SK-N-SH (cell line): ENCODE results near the gene SWI5. TPM values are rescaled to one million over a fixed set of nuclear protein-coding genes. Genes with fewer than 3 reads are reported as not detected.

Experiments used
- CTCF ChIA-PET: fragments of 300-600, 350-600 bp; formaldehyde crosslinking; extraction: SDS; loops from one replicate; lab custom pipeline; 2021; lab: Yijun Ruan, JAX
- POLR2A ChIA-PET: fragments of 350-600 bp; sonication (Branson Sonifier 250); formaldehyde crosslinking; extraction: SDS; loops from one replicate; lab custom pipeline; 2020; ENCODE audit warnings: antibody characterized with exemption, inconsistent platforms; lab: Yijun Ruan, JAX
- DNase-seq: peaks from one replicate; pipeline ENCODE4 v3.0.0; 2012
- H2AFZ ChIP-seq: fragments of 200-600 bp; sonication (generic); 2 replicates; pipeline ENCODE4 v1.8.1; 2016; ENCODE audit warnings: antibody characterized with exemption, mild to moderate bottlenecking, low read depth
- H3F3A ChIP-seq: fragments of 200-600 bp; sonication (generic); replicated peaks from 2 replicates; pipeline ENCODE3; 2016; ENCODE audit warnings: antibody characterized with exemption, mild to moderate bottlenecking; ENCODE audit not compliant: insufficient read depth
- H3K27ac ChIP-seq, 2 experiments: fragments of 200-500 bp in 1 of 2; fragments of 200-600 bp in 1 of 2; sonication (Bioruptor generic) in 1 of 2; sonication (generic), shearing (Covaris generic) in 1 of 2; 2 replicates each; pipeline versions ENCODE4 v1.5.1 to v1.6.1; 2014 to 2016; ENCODE audit warnings: low read depth in 2 of 2, inconsistent platforms in 1 of 2, low read length in 1 of 2, mild to moderate bottlenecking in 1 of 2, mixed read lengths in 1 of 2
- H3K27me3 ChIP-seq: fragments of 200-600 bp; sonication (generic), shearing (Covaris generic); 2 replicates; pipeline ENCODE4 v1.6.1; 2016; ENCODE audit warnings: mixed run types; ENCODE audit not compliant: insufficient read depth
- H3K36me3 ChIP-seq, 2 experiments: fragments of 200-500 bp in 1 of 2; fragments of 200-600 bp in 1 of 2; sonication (Bioruptor generic) in 1 of 2; sonication (generic) in 1 of 2; replicated peaks in 1 of 2; 2 replicates each; pipeline versions ENCODE3 to v1.5.1; 2014 to 2016; ENCODE audit warnings: low read length in 1 of 2, mild to moderate bottlenecking in 1 of 2; ENCODE audit not compliant: insufficient read depth in 2 of 2, control insufficient read depth in 1 of 2
- H3K4me1 ChIP-seq, 2 experiments: fragments of 200-500 bp in 1 of 2; fragments of 200-600 bp in 1 of 2; sonication (Bioruptor generic) in 1 of 2; sonication (generic), shearing (Covaris generic) in 1 of 2; 2 replicates each; pipeline versions ENCODE4 v1.5.1 to v1.6.1; 2014 to 2016; ENCODE audit warnings: low read depth in 1 of 2, low read length in 1 of 2, mixed run types in 1 of 2; ENCODE audit not compliant: insufficient read depth in 2 of 2, control insufficient read depth in 1 of 2
- H3K4me2 ChIP-seq: fragments of 200-600 bp; sonication (generic), shearing (Covaris generic); 2 replicates; pipeline ENCODE4 v1.6.1; 2017; ENCODE audit warnings: mixed run types
- H3K4me3 ChIP-seq, 2 experiments: fragments of 200-500 bp in 1 of 2; fragments of 200-600 bp in 1 of 2; sonication (Bioruptor generic) in 1 of 2; sonication (generic), shearing (Covaris generic) in 1 of 2; 2 replicates each; pipeline versions ENCODE4 v1.5.1 to v1.8.1; 2014 to 2016; ENCODE audit warnings: low read depth in 2 of 2, inconsistent platforms in 1 of 2, low read length in 1 of 2, mild to moderate bottlenecking in 1 of 2, mixed read lengths in 1 of 2, moderate library complexity in 1 of 2
- H3K79me2 ChIP-seq: fragments of 200-600 bp; sonication (generic); 2 replicates; pipeline ENCODE4 v1.8.1; 2017; ENCODE audit warnings: mild to moderate bottlenecking; ENCODE audit not compliant: insufficient read depth
- H3K9ac ChIP-seq: fragments of 200-600 bp; sonication (generic); 2 replicates; pipeline ENCODE4 v1.6.1; 2017; ENCODE audit warnings: mixed run types
- H3K9me2 ChIP-seq: fragments of 200-600 bp; sonication (generic); 2 replicates; pipeline ENCODE4 v1.6.1; 2017; ENCODE audit warnings: mixed run types
- H3K9me3 ChIP-seq: fragments of 200-600 bp; sonication (generic); 2 replicates; pipeline ENCODE4 v1.6.1; 2017; ENCODE audit warnings: mixed run types, mild to moderate bottlenecking, moderate library complexity
- H4K20me1 ChIP-seq: fragments of 200-600 bp; sonication (generic); 2 replicates; pipeline ENCODE4 v1.6.1; 2017; ENCODE audit warnings: mild to moderate bottlenecking, mixed run types; ENCODE audit not compliant: insufficient read depth
- CHD2 ChIP-seq: fragments of 150-350 bp; IDR thresholded peaks from 2 replicates; pipeline ENCODE4 v1.6.1; 2018; ENCODE audit warnings: low read length; ENCODE audit not compliant: partially characterized antibody
- CTCF ChIP-seq: fragments of 200-600 bp; sonication (generic); IDR thresholded peaks from 2 replicates; pipeline ENCODE4 v1.6.1; 2017; ENCODE audit warnings: antibody characterized with exemption, mild to moderate bottlenecking, moderate library complexity
- FOSL2 ChIP-seq: IDR thresholded peaks from 2 replicates; pipeline ENCODE4 v1.4.0; 2012; ENCODE audit warnings: low read depth, mild to moderate bottlenecking, moderate library complexity, borderline replicate concordance
- FOXM1 ChIP-seq: IDR thresholded peaks from 2 replicates; pipeline ENCODE4 v1.4.0; 2012; ENCODE audit warnings: low read depth, mild to moderate bottlenecking
- GABPA ChIP-seq: IDR thresholded peaks from 2 replicates; pipeline ENCODE4 v1.4.0; 2012; ENCODE audit warnings: low read depth, mild to moderate bottlenecking
- GATA2 ChIP-seq: sonication (generic); formaldehyde crosslinking; IDR thresholded peaks from 2 replicates; pipeline ENCODE4 v1.5.0; 2020; ENCODE audit warnings: mild to moderate bottlenecking, missing genetic modification reagents
- MAX ChIP-seq: IDR thresholded peaks from 2 replicates; pipeline ENCODE4 v1.4.0; 2012; ENCODE audit warnings: low read depth
- MXI1 ChIP-seq: IDR thresholded peaks from 2 replicates; pipeline ENCODE4 v1.6.1; 2012; ENCODE audit warnings: mild to moderate bottlenecking, low read depth, low read length, improper control_type of control experiment
- NFIC ChIP-seq: IDR thresholded peaks from 2 replicates; pipeline ENCODE4 v1.4.0; 2012; ENCODE audit warnings: borderline replicate concordance
- NRF1 ChIP-seq: IDR thresholded peaks from 2 replicates; pipeline ENCODE4 v1.6.1; 2012; ENCODE audit warnings: low read depth, mild to moderate bottlenecking, low read length
- PBX3 ChIP-seq: IDR thresholded peaks from 2 replicates; pipeline ENCODE4; 2012
- RCOR1 ChIP-seq: fragments of 150-350 bp; IDR thresholded peaks from 2 replicates; pipeline ENCODE4 v1.6.1; 2017; ENCODE audit warnings: antibody characterized with exemption, low read length
- REST ChIP-seq: IDR thresholded peaks from 2 replicates; pipeline ENCODE4 v1.6.1; 2012; ENCODE audit warnings: mild to moderate bottlenecking, low read depth, low read length, moderate library complexity
- RFX5 ChIP-seq: IDR thresholded peaks from 2 replicates; pipeline ENCODE4 v1.6.1; 2012; ENCODE audit warnings: mild to moderate bottlenecking, improper control_type of control experiment, low read length
- SIN3A ChIP-seq: IDR thresholded peaks from 2 replicates; pipeline ENCODE4 v1.6.1; 2012; ENCODE audit warnings: low read depth, mild to moderate bottlenecking, low read length, moderate library complexity, borderline replicate concordance
- TAF1 ChIP-seq: IDR thresholded peaks from 2 replicates; pipeline ENCODE4 v1.6.1; 2012; ENCODE audit warnings: low read depth, mild to moderate bottlenecking, low read length, moderate library complexity, borderline replicate concordance
- TCF12 ChIP-seq: IDR thresholded peaks from 2 replicates; pipeline ENCODE4 v1.4.0; 2012
- YY1 ChIP-seq: IDR thresholded peaks from 2 replicates; pipeline ENCODE4 v1.4.0; 2012; ENCODE audit warnings: low read depth, mild to moderate bottlenecking
- ZBTB33 ChIP-seq: IDR thresholded peaks from 2 replicates; pipeline ENCODE4 v1.4.0; 2012; ENCODE audit warnings: low read depth, borderline replicate concordance
- WGBS: methylation state at CpG from one replicate; pipeline ENCODE4 v1.1.6; 2017; ENCODE audit warnings: low lambda C conversion rate; 5-methylcytosine and 5-hydroxymethylcytosine counted together
- polyA plus RNA-seq, 3 experiments: library from polyadenylated mRNA; depleted of rRNA; stranded (reverse); fragments of >200 nt; gene quantifications; 2 replicates each; pipeline ENCODE4 v1.2.3, GENCODE V29; 2012

SWI5 gene
- polyA plus RNA-seq, 1 of the 3 experiments (the other 2 are of a cell fraction), result 84.1 TPM

- Histone ChIP-seq H4K20me1 (0 out of 2 replicates have a peak, but pooled peaks cover 4% of the 10 kb centered on the region), H3F3A (no peaks in the 10 kb centered on the region), H2AFZ (peak overlapping the region; percentile 78), H3K9me2 (no peaks in the 10 kb centered on the region), H3K4me2 (peak overlapping the region; percentile 99), H3K4me3 (peak overlapping the region; percentile 75 to 96), H3K36me3 (peaks cover 16 to 24% of the 10 kb centered on the region in 2 experiments), H3K27me3 (no peaks in the 10 kb centered on the region), H3K4me1 (peaks cover 11% of the 10 kb centered on the region in 2 experiments; a peak in 3 of 4 replicates), H3K27ac (peak overlapping the region; percentile 87 to 95), H3K9me3 (no peaks in the 10 kb centered on the region), H3K9ac (peak overlapping the region; percentile 75), H3K79me2 (peaks cover 54% of the 10 kb centered on the region)
- 12% methylated on average over 16 of the region's 16 CpGs for WGBS
- no peak for TF ChIP-seq CTCF
- no peak for TF ChIP-seq CHD2
- no peak for DNase-seq
- CTCF ChIA-PET, result interaction anchor here (1.5 kb wide), 1 partner anchor 18 kb away, joined by 5 read pairs; no protein-coding TSS in a partner anchor
- POLR2A ChIA-PET, result no interaction called here
Measured at GRCh38 chr9:128323212-128323730, 47.2 kb downstream of the SWI5 start.

- no peak overlapping the region for H2AFZ ChIP-seq
- peak overlapping the region in 1 of 2 experiments; percentile 87; a peak in 1 of 4 replicates for H3K27ac ChIP-seq
- no peaks in the 10 kb centered on the region for H3K27me3 ChIP-seq
- H3K9me3 ChIP-seq, result no peaks in the 10 kb centered on the region
- CTCF ChIA-PET, result interaction anchor here (1.5 kb wide), 1 partner anchor 18 kb away, joined by 5 read pairs; no protein-coding TSS in a partner anchor
- no peak for DNase-seq
- H4K20me1 ChIP-seq, result 0 out of 2 replicates have a peak, but pooled peaks cover 4% of the 10 kb centered on the region
- H3K9ac ChIP-seq, result peak overlapping the region; percentile 75
- H3K4me3 ChIP-seq, result peak overlapping the region; percentile 75 to 96
- POLR2A ChIA-PET, result no interaction called here
- peaks cover 11% of the 10 kb centered on the region in 2 experiments; a peak in 3 of 4 replicates for H3K4me1 ChIP-seq
- WGBS, result 89% methylated on average over 12 of the region's 12 CpGs
- H3K9me2 ChIP-seq, result no peaks in the 10 kb centered on the region
- peaks cover 54% of the 10 kb centered on the region for H3K79me2 ChIP-seq
- H3K36me3 ChIP-seq, result peaks cover 17 to 20% of the 10 kb centered on the region in 2 experiments
- peak overlapping the region; percentile 99 for H3K4me2 ChIP-seq
- no peaks in the 10 kb centered on the region for H3F3A ChIP-seq
- TF ChIP-seq REST (no peak), PBX3 (no peak), FOXM1 (no peak), MAX (no peak), RCOR1 (no peak), NRF1 (no peak), TCF12 (no peak), GABPA (no peak), GATA2 (CRISPR knock-in tag) (no peak), SIN3A (no peak), TAF1 (no peak), NFIC (no peak), FOSL2 (no peak), ZBTB33 (no peak), RFX5 (no peak), CHD2 (no peak), MXI1 (no peak), YY1 (no peak)
Measured at GRCh38 chr9:128323791-128324190, 47.7 kb downstream of the SWI5 start.
